Stimulated activated CD4-positive, alpha-beta T cell treated with anti-CD3 and anti-CD28 coated beads, TNF-alpha, amount 100 ng/mL, for 48 hours (primary cell): ENCODE measurements around the gene TNFRSF12A.

Experiments used
- DNase-seq, 3 donors: peaks; one replicate each; pipeline ENCODE4 v3.0.0-alpha.2; 2020; ENCODE audit warnings: low read depth in 3 of 3

TNFRSF12A gene

GRCh38 chr16:3020247-3020603 is at the start of gene TNFRSF12A:
Gene TNFRSF12A, plus strand, starts transcription at chr16:3020368. Its CDS starts 30 bp downstream, at chr16:3020398.
- peak in 1 of 3 donors; percentile 38 for DNase-seq

GRCh38 chr16:2970563-2970962 is 49.6 kb upstream of the TNFRSF12A start:
- no peak for DNase-seq

- DNase-seq: no peak
Measured at GRCh38 chr16:2971134-2971984, 48.8 kb upstream of the TNFRSF12A start.

- DNase-seq: no peak
Measured at GRCh38 chr16:2971985-2972784, 48.0 kb upstream of the TNFRSF12A start.

- no peak for DNase-seq
Measured at GRCh38 chr16:2973093-2973492, 47.1 kb upstream of the TNFRSF12A start.

GRCh38 chr16:2973605-2974318 is 46.4 kb upstream of the TNFRSF12A start:
- DNase-seq: no peak

GRCh38 chr16:2974319-2975056 is 45.7 kb upstream of the TNFRSF12A start:
- DNase-seq: no peak

- DNase-seq: no peak
Measured at GRCh38 chr16:2975161-2975795, 44.9 kb upstream of the TNFRSF12A start.

GRCh38 chr16:2976201-2976600 is 44.0 kb upstream of the TNFRSF12A start:
- DNase-seq: no peak

GRCh38 chr16:2976673-2977072 is 43.5 kb upstream of the TNFRSF12A start:
- no peak for DNase-seq

- DNase-seq: no peak
Measured at GRCh38 chr16:2977440-2977839, 42.7 kb upstream of the TNFRSF12A start.

GRCh38 chr16:2979669-2980226 is 40.4 kb upstream of the TNFRSF12A start:
- no peak for DNase-seq

- DNase-seq: peak; percentile 89 to 97 (median 91)
Measured at GRCh38 chr16:2980227-2981176, 39.7 kb upstream of the TNFRSF12A start, which contains the start of gene PKMYT1. Gene PKMYT1, minus strand, starts transcription at chr16:2980446. Its CDS starts 789 bp downstream, at chr16:2979657.

GRCh38 chr16:2981177-2981898 is 38.8 kb upstream of the TNFRSF12A start:
- DNase-seq: no peak

- DNase-seq: no peak
Measured at GRCh38 chr16:2981899-2982250, 38.3 kb upstream of the TNFRSF12A start.

GRCh38 chr16:2982402-2982801 is 37.8 kb upstream of the TNFRSF12A start:
- DNase-seq: no peak

GRCh38 chr16:2983706-2984136 is 36.4 kb upstream of the TNFRSF12A start:
- DNase-seq: peak; percentile 56 to 70 (median 66)

- DNase-seq: no peak
Measured at GRCh38 chr16:2985462-2985861, 34.7 kb upstream of the TNFRSF12A start.

- no peak for DNase-seq
Measured at GRCh38 chr16:2985893-2986355, 34.2 kb upstream of the TNFRSF12A start.
